ENCODE measurements around the gene ASTN2.

ASTN2 gene

GRCh38 chr9:117145811-117146490 is 268.9 kb downstream of the ASTN2 start:
- H3K4me3 ChIP-seq (ENCODE audit: low read depth, low read length) = no peak overlapping the region
- no peak for TF ChIP-seq CTCF (IDR thresholded peaks at IDR 0.05; ENCODE audit: low read depth, low read length)

GRCh38 chr9:117145081-117145480 is 269.8 kb downstream of the ASTN2 start:
- TF ChIP-seq CTCF (IDR thresholded peaks at IDR 0.05; ENCODE audit: low read depth, low read length) = no peak
- no peak overlapping the region for H3K4me3 ChIP-seq (ENCODE audit: low read depth, low read length)

- H3K4me3 ChIP-seq (ENCODE audit: low read depth, low read length) = no peak overlapping the region
- TF ChIP-seq CTCF (IDR thresholded peaks at IDR 0.05; ENCODE audit: low read depth, low read length) = no peak
Observed at GRCh38 chr9:117138231-117138630, 276.6 kb downstream of the ASTN2 start.

GRCh38 chr9:117136461-117136860 is 278.4 kb downstream of the ASTN2 start:
- no peak for TF ChIP-seq CTCF (IDR thresholded peaks at IDR 0.05; ENCODE audit: low read depth, low read length)
- no peak overlapping the region for H3K4me3 ChIP-seq (ENCODE audit: low read depth, low read length)

- H3K4me3 ChIP-seq (ENCODE audit: low read depth, low read length) = no peak overlapping the region
- no peak for TF ChIP-seq CTCF (IDR thresholded peaks at IDR 0.05; ENCODE audit: low read depth, low read length)
Observed at GRCh38 chr9:117135501-117136098, 279.3 kb downstream of the ASTN2 start.

- no peak overlapping the region for H3K4me3 ChIP-seq (ENCODE audit: low read depth, low read length)
- no peak for TF ChIP-seq CTCF (IDR thresholded peaks at IDR 0.05; ENCODE audit: low read depth, low read length)
Observed at GRCh38 chr9:117134826-117135500, 279.9 kb downstream of the ASTN2 start.

- H3K4me3 ChIP-seq (ENCODE audit: low read depth, low read length) = no peak overlapping the region
- TF ChIP-seq CTCF (IDR thresholded peaks at IDR 0.05; ENCODE audit: low read depth, low read length) = no peak
Observed at GRCh38 chr9:117126871-117127270, 288.0 kb downstream of the ASTN2 start.
